ENCODE measurements around the gene HMG20A. TPM values are rescaled to one million over a fixed set of nuclear protein-coding genes. Genes with fewer than 3 reads are reported as not detected.
A peak's percentile ranks its signal among the peaks of the same experiment; 100 is the strongest.

Gene HMG20A
- total and polyA plus RNA-seq, 10 donors: 17.9 to 107 (median 77.2) TPM

DNA sequence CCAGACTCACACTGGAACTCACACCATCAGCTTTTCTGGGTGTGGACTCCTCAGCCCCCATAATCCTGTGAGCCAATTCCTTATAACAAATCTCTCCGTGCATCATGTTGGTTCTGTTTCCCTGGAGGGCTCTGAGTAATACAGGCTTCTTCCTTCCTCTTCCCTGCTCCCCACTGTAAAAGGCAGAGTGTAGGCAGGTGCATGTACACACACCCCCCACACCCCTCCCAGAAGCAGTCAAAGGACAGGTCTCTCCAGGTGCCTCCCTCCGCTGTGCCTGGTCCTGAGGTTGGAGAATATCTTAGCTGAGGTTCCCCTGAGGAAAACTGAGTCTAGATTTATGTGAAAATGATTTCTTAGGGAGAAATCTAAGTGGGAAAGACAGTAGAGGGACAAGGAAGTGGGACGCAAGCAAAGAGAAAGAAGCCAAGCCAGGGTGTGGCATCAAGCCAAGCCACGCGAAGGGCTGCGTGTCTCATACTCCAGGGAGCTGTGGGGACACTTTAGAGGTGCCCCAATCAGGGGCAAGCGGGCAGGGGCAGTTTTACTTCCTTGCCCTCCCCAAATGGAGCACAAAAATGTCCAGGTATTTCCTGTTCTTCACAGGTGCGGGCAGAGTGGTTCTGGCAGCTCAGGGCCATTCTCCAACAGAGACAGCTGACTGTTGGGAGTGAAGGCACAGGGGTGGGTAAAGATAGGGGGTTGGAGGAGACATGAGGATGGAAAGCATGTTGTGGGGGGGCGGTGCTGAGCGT lies 86.6 kb downstream of the HMG20A start:
- H3K27me3 ChIP-seq (replicated peaks in 1 of 7): no peaks in the 10 kb centered on the region
- TF ChIP-seq CTCF (IDR thresholded peaks at IDR 0.05 in 8 of 11, conservative IDR thresholded peaks at IDR 0.05 in 3 of 11) (no peak), POLR2A (IDR thresholded peaks at IDR 0.05) (no peak), POLR2AphosphoS5 (IDR thresholded peaks at IDR 0.05) (no peak)
- no peak overlapping the region for H3K4me3 ChIP-seq
- H3K4me1 ChIP-seq: peaks cover 27 to 61% (median 45%) of the 10 kb centered on the region in 6 donors
- intact Hi-C loops (cut with DNase I; ENCODE audit: low total_unique reads): no loop called here
- WGBS, 5 donors: 30 to 42% (median 32%) methylated on average over 10 of the region's 10 CpGs
- H3K36me3 ChIP-seq: peaks cover 0 to 9% (median 0%) of the 10 kb centered on the region in 6 donors
- H3K27ac ChIP-seq: peak overlapping the region; percentile 51 to 92 (median 80)
- DNase-seq: no peak
- H3K9me3 ChIP-seq: no peaks in the 10 kb centered on the region

DNA sequence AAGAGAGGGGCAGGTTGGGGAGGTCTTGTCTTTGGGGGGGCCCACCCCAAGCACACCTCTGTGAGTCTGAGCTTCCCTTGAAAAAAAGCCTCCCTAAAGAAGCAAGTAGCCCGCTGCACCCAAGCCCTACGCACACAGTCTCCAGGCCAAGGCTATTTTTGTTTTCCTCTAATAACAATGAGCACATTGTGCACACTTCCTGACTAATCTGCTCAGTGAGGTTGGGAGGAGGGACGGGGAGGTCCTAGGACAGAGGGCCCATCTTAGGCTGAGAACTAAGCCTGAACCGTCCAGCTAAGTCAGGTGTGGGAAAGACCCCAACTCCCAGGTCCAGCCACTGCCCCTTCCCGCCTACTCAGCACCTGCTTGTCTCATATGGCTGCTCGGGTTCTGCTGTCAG lies 87.2 kb downstream of the HMG20A start:
- Histone ChIP-seq H3K4me3 (no peak overlapping the region), H3K9me3 (no peaks in the 10 kb centered on the region), H3K36me3 (peaks cover 0 to 9% (median 0%) of the 10 kb centered on the region in 6 donors), H3K27me3 (replicated peaks in 1 of 7) (no peaks in the 10 kb centered on the region), H3K4me1 (peaks cover 27 to 61% (median 45%) of the 10 kb centered on the region in 6 donors), H3K27ac (peak overlapping the region; percentile 51 to 92 (median 80))
- TF ChIP-seq POLR2A (IDR thresholded peaks at IDR 0.05) (no peak), POLR2AphosphoS5 (IDR thresholded peaks at IDR 0.05) (peak in 2 of 3 donors; percentile 23 to 71)
- no peak for DNase-seq
- intact Hi-C loops (cut with DNase I; ENCODE audit: low total_unique reads): no loop called here
- 32 to 50% (median 39%) methylated on average over 6 of the region's 6 CpGs for WGBS, 5 donors

- peaks cover 27 to 61% (median 45%) of the 10 kb centered on the region in 6 donors for H3K4me1 ChIP-seq
- peaks cover 0 to 9% (median 0%) of the 10 kb centered on the region in 6 donors for H3K36me3 ChIP-seq
- peaks cover 0 to 4% (median 0%) of the 10 kb centered on the region in 8 donors for H3K9me3 ChIP-seq
- H3K27ac ChIP-seq: peak overlapping the region; percentile 24 to 92 (median 80)
- WGBS, 5 donors: 21 to 50% (median 33%) methylated on average over 4 of the region's 4 CpGs
- no peak overlapping the region for H3K4me3 ChIP-seq
- intact Hi-C loops (cut with DNase I; ENCODE audit: low total_unique reads): no loop called here
- H3K27me3 ChIP-seq (replicated peaks in 1 of 7): no peaks in the 10 kb centered on the region
- DNase-seq: peak; percentile 31
- TF ChIP-seq POLR2AphosphoS5 (IDR thresholded peaks at IDR 0.05): peak in 1 of 3 donors; percentile 36
- no peak for TF ChIP-seq POLR2A (IDR thresholded peaks at IDR 0.05)
These were observed 88.0 kb downstream of the HMG20A start for GRCh38 chr15:77508541-77509243.

- intact Hi-C loops (cut with DNase I; ENCODE audit: low total_unique reads): no loop called here
These were observed 89.7 kb downstream of the HMG20A start for GRCh38 chr15:77510066-77511057.

More at GRCh38 chr15:77510066-77511057, 89.7 kb downstream of the HMG20A start:
- Histone ChIP-seq H3K4me3 (no peak overlapping the region), H3K36me3 (peaks cover 0 to 3% (median 0%) of the 10 kb centered on the region in 6 donors), H3K9me3 (peaks cover 0 to 4% (median 0%) of the 10 kb centered on the region in 8 donors), H3K27ac (peak overlapping the region; percentile 29 to 92 (median 80)), H3K27me3 (replicated peaks in 1 of 7) (no peaks in the 10 kb centered on the region), H3K4me1 (peaks cover 23 to 51% (median 41%) of the 10 kb centered on the region in 6 donors)
- peak; percentile 86 for DNase-seq
- WGBS, 5 donors: 62 to 76% (median 71%) methylated on average over 11 of the region's 11 CpGs
- peak; percentile 76 to 86 (median 86) for TF ChIP-seq POLR2AphosphoS5 (IDR thresholded peaks at IDR 0.05)
- TF ChIP-seq CTCF (IDR thresholded peaks at IDR 0.05 in 8 of 11, conservative IDR thresholded peaks at IDR 0.05 in 3 of 11): no peak
- no peak for TF ChIP-seq POLR2A (IDR thresholded peaks at IDR 0.05)
